Measurements from ENCODE around the gene UBR4.

UBR4 gene

GRCh38 chr1:19036041-19036812 is 173.8 kb downstream of the UBR4 start:
- DNase-seq (ENCODE audit: low read depth): no peak

DNA sequence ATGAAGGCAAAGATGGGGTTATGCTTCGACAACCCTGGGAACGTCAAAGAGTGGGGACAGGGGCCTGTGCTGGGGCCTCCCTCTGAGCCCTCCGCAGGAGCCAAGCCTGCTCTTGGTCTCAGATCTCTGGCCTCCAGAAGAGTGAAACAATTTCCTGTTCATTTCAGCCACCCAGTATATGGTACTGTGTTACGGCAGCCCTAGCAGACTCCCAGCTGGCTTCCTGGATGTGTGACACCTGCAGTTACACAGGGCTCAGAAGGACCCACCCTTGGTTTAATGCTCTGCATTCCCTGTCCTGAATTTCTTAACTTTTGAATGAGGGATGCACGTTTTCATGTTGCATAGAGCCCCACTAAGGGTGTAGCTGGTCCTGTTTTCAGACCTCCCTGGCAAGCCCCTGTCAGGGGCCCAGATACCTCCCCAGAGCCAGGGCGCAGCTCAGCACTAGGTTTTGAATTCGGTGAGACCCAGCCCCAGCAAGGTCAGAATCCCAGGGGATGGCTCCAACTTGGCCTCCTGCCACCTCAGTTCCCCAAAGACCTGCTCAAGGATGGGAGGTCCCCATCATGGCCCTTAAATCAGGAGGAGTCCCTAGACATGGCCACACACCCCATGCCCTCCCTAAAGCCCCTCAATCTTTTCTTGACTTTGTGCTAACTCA is 174.6 kb downstream of the UBR4 start:
- DNase-seq (ENCODE audit: low read depth): no peak

DNA sequence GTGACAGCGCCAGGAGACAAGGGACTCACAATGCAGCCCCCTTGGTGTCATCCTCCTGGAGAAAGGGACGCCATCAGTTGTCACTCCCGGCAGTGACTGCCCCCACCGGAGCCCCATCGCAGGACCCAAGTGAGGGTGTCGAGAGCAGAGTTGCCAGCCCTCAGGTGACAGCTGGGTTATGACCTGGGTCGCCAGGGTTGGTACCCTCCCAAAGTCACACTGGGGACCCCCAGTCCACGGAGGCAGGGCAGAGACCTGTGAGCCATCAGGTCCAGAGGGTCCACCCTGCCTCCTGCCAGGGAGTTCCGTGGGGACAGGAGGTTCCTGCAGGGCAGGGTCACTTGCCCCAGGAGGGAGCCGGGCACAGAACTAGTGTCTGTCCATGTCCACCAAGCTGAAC is 175.3 kb downstream of the UBR4 start:
- no peak for DNase-seq (ENCODE audit: low read depth)

DNA sequence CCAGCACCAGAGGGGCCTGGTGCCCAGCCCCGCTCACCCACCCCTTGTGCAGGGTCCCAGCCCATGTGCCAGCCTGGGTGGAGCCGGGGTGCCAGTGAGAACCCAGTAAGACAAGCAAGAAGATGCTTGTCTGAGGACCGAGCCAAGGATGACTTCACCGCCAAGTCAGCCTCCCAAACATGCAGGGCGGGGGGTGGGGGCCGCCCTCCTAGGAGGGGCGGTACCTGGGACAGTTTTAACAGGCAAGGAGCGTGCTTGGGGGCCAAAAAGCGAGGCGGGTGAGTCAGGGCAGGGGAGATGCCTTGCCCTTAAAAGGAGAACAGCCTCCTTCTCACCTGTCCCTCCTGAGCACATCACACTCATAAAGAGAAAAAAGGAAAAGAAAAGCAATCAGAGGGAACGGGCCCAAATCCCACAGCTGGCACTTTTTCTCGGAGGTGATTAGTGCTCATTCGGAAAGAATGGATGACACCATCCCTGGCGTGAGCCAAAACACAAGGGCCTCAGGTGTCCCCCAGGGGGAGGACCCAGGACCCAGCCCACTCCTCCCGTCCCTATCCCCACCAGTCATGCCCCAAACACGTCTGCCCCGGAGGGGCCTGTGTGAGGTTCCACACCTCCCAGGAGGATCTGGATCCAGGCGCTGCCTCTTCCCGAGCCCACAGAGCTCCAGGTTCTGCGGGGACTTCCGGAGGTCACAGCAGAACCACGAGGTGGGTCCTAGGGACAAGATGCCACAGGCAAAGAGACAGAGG is 176.0 kb downstream of the UBR4 start:
- no peak for DNase-seq (ENCODE audit: low read depth)

DNA sequence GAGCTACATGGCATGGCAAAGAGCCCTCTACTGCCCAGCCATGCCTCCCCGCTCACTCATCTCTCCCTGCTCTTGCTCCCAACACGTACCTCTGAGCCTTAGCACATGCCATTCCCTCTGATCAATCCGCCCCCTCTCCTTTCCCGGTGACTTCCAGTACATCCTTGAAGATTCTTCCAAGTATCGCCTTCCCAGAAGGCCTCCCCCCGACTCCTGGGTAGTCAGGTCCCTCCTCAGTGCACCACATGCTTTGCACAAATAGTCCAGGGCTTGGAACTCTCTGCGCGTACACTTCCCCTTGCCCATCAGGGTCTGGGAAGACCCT is 176.6 kb downstream of the UBR4 start:
- DNase-seq (ENCODE audit: low read depth): no peak

DNA sequence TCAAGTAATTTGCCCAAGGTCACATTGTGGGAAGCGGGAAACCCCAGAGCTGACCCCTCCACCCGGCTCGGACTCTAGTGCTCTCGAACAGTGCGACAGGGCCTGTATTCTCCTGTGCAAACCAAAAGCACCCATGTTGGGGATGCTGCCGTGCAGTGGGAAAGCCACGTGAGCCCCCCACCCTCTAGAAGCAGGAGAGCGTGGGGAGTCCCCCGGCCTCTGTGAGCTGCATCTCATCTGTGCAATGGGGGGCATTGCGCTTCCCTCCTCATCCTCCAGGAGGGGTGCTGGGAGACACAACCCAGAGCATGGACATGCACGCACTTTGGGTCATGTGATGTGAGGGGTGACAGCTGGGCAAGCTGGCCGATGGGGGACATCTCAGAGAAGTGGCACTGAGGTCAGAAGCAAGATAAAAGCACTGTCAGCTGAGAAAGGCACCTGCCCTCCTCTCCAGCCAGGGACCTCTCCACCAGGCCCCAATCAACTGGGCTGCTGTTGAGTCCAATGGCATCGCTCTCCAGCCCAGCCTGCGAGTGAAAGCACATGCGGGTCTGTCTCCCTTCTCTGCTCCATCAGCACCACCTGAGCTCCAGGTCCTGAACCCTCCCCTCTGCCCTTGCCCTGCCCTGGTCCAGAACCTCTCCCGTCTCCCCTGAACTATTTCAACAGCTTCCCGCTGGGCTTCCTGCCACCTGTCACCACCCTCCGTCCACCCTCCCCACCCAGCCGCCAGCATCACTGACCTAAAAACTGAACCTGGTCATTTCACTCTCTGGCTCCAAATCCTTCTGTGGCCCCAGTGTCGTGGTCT is 177.2 kb downstream of the UBR4 start:
- no peak for DNase-seq (ENCODE audit: low read depth)

- DNase-seq (ENCODE audit: low read depth): no peak
Measured at GRCh38 chr1:19032413-19032695, 177.7 kb downstream of the UBR4 start.

DNA sequence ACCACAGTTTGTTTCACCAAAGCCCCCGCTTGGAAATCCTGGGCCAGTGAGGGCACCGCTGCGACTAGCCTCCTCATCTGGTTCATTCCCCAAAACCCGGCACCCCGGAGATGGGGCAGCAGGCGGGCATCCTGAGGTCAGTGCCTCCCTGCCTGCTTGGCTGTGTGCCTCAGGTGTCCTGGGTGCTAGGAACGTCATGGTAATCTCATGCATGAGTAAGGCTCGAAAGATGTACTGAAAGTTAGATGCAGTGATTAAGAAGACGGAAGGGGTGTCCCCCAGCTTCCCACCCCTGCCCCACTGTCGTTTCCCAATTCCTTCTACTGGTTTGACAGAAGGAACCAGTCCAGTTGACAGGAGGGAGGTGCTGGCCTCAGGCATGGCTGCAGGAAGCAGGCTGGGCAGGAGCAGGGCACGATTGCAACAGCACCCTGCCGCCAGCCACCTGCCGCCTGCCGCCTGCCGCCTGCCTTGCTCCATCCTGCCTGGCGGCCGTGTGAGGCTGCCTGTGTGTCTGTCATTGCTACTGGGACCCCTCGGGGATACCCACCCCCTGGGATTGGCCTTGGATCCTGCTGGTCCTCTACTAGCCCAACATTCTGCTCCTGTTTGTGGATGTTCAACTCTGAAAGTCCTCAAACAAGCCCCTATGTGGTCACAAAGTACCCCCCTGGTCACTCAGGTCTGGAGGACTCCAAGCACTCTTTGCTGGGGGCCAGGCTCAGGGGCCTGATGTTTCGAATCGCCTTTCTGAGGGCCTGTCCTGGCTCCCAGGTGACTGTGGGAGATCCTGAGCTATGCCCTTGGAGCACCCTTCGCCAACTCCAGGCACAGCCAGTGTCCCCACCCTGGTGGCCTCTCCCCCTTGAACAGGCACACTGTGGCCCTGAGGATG is 180.6 kb downstream of the UBR4 start:
- no peak for DNase-seq (ENCODE audit: low read depth)

DNA sequence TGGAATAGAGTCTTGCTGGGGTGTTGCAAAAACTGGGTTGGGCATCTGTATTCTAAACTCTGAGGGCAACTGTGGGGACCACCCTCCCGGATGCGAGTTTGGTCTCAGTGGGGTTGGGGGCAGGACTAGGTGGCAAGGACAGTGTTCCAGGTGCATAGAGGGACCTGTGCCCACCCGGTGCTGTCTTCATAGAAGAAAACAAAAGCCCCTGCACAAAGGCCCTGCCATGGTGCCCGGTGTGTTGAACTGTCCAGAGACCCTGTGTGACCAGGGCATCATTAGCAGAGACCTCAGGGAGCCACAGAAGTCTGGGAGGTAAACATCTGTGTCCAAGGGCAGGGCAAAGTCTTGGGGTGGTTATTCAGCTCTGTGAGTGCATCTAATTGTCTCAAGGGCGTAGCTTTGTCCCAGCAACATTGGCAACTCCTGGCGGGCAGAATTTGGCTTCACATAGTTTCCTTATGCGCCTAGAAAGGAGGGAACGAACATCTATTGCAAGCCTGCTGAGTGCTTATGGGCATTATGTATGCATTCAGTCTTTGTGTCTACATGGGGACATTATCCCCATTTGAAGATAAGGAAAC is 181.4 kb downstream of the UBR4 start:
- DNase-seq (ENCODE audit: low read depth): no peak

DNA sequence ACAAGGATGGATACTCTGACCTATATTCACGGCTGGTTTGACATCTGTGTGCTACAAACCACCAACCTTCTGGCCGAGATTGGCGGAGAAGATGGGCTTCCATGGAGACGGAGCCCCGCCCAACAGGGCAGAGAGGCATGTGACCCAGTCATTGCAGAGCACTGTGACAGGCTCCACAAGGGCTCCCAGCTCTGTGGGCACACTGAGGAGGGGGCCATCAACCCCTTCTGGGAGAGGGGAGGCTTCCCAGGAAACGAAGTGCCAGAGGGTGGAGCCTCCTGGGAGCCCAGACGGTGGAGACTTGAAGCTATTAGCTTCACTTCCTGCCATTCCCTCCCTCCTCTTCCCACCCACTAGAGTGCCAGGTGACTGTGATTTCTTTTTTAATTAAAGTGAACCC is 182.0 kb downstream of the UBR4 start:
- no peak for DNase-seq (ENCODE audit: low read depth)

Data from activated gamma-delta T cell treated with anti-CD3 and anti-CD28 coated beads, Interleukin-2, amount 50 U/mL, for 16 hours (primary cell).